ENCODE data around the gene EGLN2. TPM values are rescaled to one million over a fixed set of nuclear protein-coding genes. Genes with fewer than 3 reads are reported as not detected.

The EGLN2 gene
- total RNA-seq, 1 donor from 2014 or later, result 83.1 TPM

- no peak for DNase-seq (ENCODE audit: low spot score)
- peak; percentile 36 for TF ChIP-seq CTCF (IDR thresholded peaks at IDR 0.05)
- no peaks in the 10 kb centered on the region for H3K27me3 Mint-ChIP-seq (ENCODE audit: low read depth)
- H3K9me3 Mint-ChIP-seq (ENCODE audit: low read depth), result no peaks in the 10 kb centered on the region
- H3K4me3 Mint-ChIP-seq (ENCODE audit: unreplicated experiment), result no peak overlapping the region
- peaks cover 76% of the 10 kb centered on the region for H3K4me1 Mint-ChIP-seq (ENCODE audit: low read depth)
- H3K27ac Mint-ChIP-seq (ENCODE audit: unreplicated experiment), result peak overlapping the region; percentile 79
- peaks cover 19% of the 10 kb centered on the region for H3K36me3 Mint-ChIP-seq (ENCODE audit: low read depth)
Observed at GRCh38 chr19:40804783-40805242, 5.8 kb downstream of the EGLN2 start.

GRCh38 chr19:40805258-40805868 lies 6.4 kb downstream of the EGLN2 start:
- Mint-ChIP-seq H3K36me3 (ENCODE audit: low read depth) (peaks cover 19% of the 10 kb centered on the region), H3K27me3 (ENCODE audit: low read depth) (no peaks in the 10 kb centered on the region), H3K4me3 (ENCODE audit: unreplicated experiment) (no peak overlapping the region), H3K27ac (ENCODE audit: unreplicated experiment) (peak overlapping the region; percentile 79), H3K4me1 (ENCODE audit: low read depth) (peaks cover 76% of the 10 kb centered on the region), H3K9me3 (ENCODE audit: low read depth) (no peaks in the 10 kb centered on the region)
- TF ChIP-seq CTCF (IDR thresholded peaks at IDR 0.05), result no peak
- no peak for DNase-seq (ENCODE audit: low spot score)

- H3K36me3 Mint-ChIP-seq (ENCODE audit: low read depth), result peaks cover 18% of the 10 kb centered on the region
- DNase-seq (ENCODE audit: low spot score), result no peak
- no peaks in the 10 kb centered on the region for H3K9me3 Mint-ChIP-seq (ENCODE audit: low read depth)
- no peaks in the 10 kb centered on the region for H3K27me3 Mint-ChIP-seq (ENCODE audit: low read depth)
- H3K4me1 Mint-ChIP-seq (ENCODE audit: low read depth), result peaks cover 75% of the 10 kb centered on the region
- peak overlapping the region; percentile 56 for H3K4me3 Mint-ChIP-seq (ENCODE audit: unreplicated experiment)
- peak; percentile 96 for TF ChIP-seq CTCF (IDR thresholded peaks at IDR 0.05)
- peak overlapping the region; percentile 89 for H3K27ac Mint-ChIP-seq (ENCODE audit: unreplicated experiment)
Observed at GRCh38 chr19:40806423-40807146, 7.6 kb downstream of the EGLN2 start.

- no peak for DNase-seq (ENCODE audit: low spot score)
- Mint-ChIP-seq H3K4me1 (ENCODE audit: low read depth) (peaks cover 73% of the 10 kb centered on the region), H3K4me3 (ENCODE audit: unreplicated experiment) (no peak overlapping the region), H3K27ac (ENCODE audit: unreplicated experiment) (peak overlapping the region; percentile 89), H3K9me3 (ENCODE audit: low read depth) (no peaks in the 10 kb centered on the region), H3K36me3 (ENCODE audit: low read depth) (peaks cover 13% of the 10 kb centered on the region), H3K27me3 (ENCODE audit: low read depth) (no peaks in the 10 kb centered on the region)
- peak; percentile 66 for TF ChIP-seq CTCF (IDR thresholded peaks at IDR 0.05)
Observed at GRCh38 chr19:40807147-40808020, 8.4 kb downstream of the EGLN2 start.

DNA sequence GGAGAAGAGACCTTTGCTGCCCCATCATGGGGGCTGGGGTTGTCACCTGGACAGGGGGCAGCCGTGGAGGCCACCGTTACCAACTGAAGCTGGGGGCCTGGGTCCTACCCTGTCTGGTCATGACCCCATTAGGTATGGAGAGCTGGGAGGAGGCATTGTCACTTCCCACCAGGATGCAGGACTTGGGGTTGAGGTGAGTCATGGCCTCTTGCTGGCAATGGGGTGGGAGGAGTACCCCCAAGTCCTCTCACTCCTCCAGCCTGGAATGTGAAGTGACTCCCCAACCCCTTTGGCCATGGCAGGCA lies 9.0 kb downstream of the EGLN2 start:
- no peak for TF ChIP-seq CTCF (IDR thresholded peaks at IDR 0.05)
- H3K27me3 Mint-ChIP-seq (ENCODE audit: low read depth), result no peaks in the 10 kb centered on the region
- H3K27ac Mint-ChIP-seq (ENCODE audit: unreplicated experiment), result peak overlapping the region; percentile 89
- H3K4me1 Mint-ChIP-seq (ENCODE audit: low read depth), result peaks cover 73% of the 10 kb centered on the region
- H3K36me3 Mint-ChIP-seq (ENCODE audit: low read depth), result peaks cover 12% of the 10 kb centered on the region
- no peak overlapping the region for H3K4me3 Mint-ChIP-seq (ENCODE audit: unreplicated experiment)
- no peaks in the 10 kb centered on the region for H3K9me3 Mint-ChIP-seq (ENCODE audit: low read depth)
- DNase-seq (ENCODE audit: low spot score), result no peak

Measured in chondrocyte (in vitro differentiated cells).